GM18505 (cell line): ENCODE measurements around the gene RNF133.

Experiments used
- ATAC-seq: cut with Tn5 transposase; IDR thresholded peaks from one replicate; pipeline ENCODE4 v1.9.1; 2021; ENCODE audit not compliant: unreplicated experiment
- POLR2A ChIP-seq: IDR thresholded peaks from 4 replicates; pipeline ENCODE4 v1.6.1; 2011; ENCODE audit warnings: borderline replicate concordance; ENCODE audit not compliant: insufficient read depth, insufficient read length; ENCODE audit errors: extremely low read depth

The RNF133 gene, protein sequence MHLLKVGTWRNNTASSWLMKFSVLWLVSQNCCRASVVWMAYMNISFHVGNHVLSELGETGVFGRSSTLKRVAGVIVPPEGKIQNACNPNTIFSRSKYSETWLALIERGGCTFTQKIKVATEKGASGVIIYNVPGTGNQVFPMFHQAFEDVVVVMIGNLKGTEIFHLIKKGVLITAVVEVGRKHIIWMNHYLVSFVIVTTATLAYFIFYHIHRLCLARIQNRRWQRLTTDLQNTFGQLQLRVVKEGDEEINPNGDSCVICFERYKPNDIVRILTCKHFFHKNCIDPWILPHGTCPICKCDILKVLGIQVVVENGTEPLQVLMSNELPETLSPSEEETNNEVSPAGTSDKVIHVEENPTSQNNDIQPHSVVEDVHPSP

DNA sequence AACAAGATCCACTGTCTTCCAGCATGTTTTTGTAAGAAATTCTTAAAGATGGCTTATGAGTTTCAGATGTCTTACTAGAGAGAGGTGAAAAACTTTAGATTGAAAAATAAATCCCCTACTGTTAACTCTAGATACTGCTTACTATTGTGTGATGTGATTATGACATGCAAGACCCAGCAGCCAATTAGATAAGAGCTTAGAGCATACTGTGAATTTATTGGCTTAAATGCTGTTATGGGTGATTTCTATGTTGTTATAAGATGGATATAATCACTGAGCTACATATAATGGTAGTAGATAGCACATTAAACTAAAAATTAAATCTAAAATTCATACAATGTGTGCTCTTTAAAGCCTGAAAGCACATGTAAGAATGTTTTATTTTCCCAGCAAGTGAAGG, at the start of gene RNF133:
TSS of gene RNF133 (minus strand) at position 101 of the 400 bp plus-strand sequence. CDS start 199 bp downstream, outside the sequence.
- no peak for ATAC-seq
- TF ChIP-seq POLR2A, result no peak

DNA sequence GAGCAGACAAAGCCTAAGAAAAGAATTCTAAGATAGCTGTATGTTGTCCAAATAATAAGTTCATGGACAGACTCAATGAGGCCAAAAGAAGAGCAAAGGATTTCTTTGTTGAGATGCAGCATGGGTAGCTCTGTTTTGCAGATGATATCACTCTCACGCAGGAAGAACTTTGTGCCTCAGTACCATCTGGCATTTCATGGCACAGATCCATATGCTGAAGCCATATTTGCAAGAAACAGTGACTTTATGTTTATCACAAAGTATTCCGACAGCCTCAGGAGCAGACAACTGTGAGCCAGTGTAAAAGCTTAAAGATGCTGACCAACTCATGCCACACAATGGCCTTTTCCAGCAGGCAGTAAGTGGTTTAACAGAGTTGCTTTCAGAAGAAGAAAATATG, 49.3 kb upstream of the RNF133 start:
- ATAC-seq, result no peak
- TF ChIP-seq POLR2A, result no peak

DNA sequence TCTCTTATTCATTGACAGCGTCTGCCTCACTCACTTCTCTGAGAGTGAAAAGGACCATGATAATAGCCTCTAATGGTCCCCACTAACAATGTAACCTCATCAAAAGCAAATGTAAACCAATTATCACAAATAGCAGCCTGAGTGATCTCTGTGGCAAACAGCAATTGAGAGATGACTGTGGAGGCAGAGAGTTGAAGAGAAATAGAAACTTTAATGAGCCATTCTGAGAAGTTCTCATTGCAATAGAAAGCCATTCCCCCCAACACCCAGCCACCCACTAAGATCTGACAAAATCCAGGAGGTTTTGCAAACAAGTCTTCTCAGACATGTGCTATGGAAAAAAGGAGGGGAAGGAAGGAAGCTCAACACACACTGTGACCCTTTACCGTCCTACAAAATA, 48.0 kb upstream of the RNF133 start:
- ATAC-seq, result no peak
- no peak for TF ChIP-seq POLR2A

DNA sequence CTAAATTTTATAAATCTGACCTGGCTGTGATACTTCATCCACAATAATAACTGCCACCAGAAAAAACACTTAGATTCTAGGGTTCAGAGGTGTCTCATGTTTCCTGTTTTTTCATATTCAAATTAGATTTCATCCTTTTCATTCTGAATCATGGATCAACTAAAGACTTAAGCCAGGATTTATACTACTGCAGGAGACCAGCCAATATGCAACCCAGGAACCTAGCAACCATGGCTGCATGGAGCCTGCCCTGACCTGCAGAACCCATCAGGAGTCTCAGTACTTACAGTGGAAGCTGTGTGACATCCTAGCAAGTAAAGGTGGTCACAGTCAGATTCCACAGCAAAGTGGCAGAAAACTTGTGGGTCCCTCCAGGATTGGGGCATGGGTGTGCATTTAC, 44.3 kb upstream of the RNF133 start:
- ATAC-seq, result no peak
- TF ChIP-seq POLR2A, result no peak

DNA sequence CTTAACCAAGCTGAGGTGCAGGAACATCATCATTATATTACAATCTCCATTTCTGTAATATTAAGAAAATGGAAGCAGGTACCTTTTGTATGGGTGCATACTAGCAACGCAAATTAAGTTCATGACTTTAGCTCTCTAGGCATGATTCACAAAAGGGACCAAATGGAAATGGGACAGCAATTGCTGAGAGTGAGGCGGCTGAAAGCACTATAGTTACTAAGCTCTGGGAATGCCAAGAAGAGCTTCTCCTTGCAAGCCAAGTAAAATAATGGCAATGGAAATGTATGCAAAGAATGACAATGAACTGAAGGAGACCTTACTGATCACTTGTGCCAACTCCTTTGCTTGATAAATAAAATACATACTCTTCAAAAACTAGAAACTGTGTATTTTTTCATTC, 40.0 kb upstream of the RNF133 start:
- TF ChIP-seq POLR2A, result no peak

DNA sequence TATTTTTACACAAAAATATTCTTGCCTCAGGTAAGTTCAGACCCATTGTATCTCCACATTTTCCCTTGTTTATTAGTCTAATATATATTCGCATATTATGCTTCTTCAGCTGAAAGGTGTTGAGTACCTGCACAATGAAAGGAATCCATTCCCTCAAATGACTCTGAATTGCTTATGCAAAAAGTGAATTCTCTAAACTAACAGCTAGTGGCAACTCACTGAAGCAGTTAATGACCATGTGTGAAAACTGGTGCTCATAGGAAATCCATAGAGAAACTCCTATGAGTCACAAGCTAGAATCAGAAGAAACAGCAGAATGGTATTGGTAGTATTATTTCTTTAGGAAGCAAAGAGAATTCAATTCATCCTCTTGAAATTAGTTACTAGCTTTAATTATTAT, 37.3 kb upstream of the RNF133 start:
- TF ChIP-seq POLR2A, result no peak
- no peak for ATAC-seq

More for the DNA sequence above, 40.0 kb upstream of the RNF133 start:
- no peak for ATAC-seq

DNA sequence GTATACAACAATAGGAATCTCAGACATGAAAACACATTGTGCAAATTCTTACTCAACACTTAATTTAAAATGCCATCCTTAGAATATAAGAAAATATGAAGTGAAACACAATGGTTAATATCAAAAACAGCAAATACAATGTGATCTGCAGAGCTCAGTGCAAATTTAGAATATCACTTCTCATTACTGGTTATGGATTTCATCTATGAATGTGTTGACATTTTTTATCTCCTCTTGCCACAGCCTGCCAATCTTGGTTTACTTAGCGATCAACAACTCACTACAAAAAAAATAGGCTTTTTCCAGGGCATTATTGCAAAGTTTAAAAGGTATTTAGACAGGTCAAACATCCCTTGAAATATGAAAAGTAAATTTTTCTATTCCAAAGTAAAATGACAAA, 28.8 kb upstream of the RNF133 start:
- no peak for TF ChIP-seq POLR2A
- no peak for ATAC-seq

DNA sequence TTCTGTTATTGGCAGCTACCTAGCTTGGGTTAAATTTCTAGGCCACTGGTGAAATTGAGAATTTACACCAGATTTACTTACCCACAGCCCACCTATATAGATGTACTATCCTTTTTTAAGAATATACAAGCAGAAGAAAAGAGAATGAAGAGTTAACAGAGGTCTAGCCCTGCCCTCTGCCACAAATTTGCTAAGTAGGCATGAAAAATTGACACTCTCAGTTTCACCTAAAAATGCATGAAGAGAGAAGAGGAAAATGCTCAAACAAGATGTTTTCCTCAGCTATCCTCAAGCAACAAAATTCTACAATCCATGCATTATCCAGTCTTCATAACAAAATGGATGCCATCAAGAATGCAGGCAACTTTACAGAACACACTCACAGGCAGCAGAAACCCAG, 28.4 kb upstream of the RNF133 start:
- TF ChIP-seq POLR2A, result no peak
- ATAC-seq, result no peak

DNA sequence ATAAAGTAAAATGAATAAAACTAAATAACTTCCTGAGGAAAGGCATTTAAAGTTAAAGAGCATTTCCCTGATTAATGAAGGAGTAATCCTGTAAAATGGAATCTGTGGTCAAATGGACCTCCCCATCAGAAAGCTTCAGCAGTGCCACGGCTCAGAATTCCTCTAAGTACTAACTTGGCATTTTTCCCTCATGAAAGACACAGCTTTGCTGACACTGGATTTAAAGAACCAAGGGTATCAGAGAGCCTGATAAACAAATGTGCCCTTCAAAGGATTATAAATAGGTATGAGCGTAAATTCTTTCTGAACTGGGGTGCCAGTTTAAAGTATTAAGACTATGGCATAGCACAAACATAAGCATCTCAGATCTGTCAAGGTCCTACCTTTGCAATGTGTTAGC, 28.0 kb upstream of the RNF133 start:
- no peak for ATAC-seq
- TF ChIP-seq POLR2A, result no peak

DNA sequence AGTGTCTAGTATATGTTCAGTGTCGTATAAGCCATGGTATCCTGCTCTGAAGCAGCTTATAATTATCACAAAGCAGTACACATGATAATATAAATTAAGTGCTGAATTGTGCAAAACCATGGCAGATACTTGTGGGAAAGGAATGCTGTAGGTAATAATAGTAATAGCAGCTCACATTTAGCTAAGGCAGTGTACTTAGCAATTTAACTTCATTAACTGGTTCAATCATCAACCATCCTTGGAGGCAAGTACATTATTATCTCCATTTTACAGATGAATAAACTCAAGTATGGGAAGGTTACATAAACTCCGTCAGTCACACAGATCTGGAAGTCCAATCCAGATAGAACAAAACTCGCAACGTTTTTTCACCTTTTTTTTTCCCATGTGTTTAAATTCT, 25.4 kb upstream of the RNF133 start:
- no peak for TF ChIP-seq POLR2A
- no peak for ATAC-seq

DNA sequence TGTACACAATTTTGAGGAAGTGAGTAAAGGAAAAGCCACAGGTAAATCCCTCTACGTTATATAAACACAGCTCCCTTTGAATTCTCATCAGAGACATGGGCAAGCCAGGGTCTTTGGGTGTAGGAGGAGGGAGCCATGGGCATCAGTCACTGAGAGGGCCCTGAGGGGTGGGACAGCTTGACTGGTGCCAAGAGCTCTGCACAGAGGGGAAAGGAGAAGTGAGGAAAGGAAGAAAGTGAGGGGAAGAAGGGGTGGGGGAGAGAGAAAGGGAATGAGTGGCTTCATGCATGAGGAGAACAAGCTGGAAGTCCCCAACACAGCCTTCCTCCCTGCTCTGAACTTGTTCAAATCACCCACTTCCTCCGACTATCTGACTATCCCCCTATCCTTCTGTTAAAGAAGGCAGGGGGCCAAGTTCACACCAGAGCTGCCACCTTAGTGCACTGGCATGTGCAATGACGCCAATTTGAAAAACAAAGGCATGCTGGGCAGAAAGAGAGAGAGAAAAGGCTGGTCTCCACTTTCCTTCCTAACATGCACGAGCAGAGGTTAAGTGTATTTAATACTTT, 20.2 kb upstream of the RNF133 start:
- no peak for ATAC-seq

DNA sequence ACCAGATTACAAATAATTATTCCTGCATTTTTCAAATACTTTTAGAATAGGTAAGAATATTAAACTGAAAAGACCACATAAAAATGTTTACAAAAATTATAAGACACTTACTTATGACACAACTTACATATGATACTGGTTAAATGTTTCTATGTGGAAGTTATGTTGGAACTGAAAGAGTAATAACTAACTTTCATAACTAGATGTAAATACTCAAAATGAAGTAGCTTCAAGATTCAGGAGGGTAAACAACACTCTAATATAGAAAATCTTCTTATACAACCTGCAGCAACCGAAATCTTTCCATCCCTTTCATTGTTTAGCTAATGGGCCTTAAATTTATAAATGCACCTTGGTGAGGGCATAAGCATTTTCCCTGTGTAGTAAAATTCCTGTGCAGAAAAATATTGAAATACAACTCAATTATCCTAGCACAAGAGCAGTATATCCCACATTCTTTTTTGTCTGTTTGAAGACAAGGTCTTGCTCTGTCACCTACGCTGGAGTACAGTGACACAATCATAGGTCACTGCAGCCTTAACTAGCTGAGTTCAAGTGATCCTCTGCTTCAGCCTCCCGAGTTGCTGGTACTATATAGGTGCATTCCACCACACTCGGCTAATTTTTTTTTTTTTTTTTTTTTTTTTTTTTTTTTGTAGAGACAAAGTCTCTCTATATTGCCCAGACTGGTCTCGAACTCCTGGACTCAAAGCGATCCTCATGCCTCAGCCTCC, 18.6 kb upstream of the RNF133 start:
- TF ChIP-seq POLR2A, result no peak
- ATAC-seq, result no peak

More for the DNA sequence above, 20.2 kb upstream of the RNF133 start:
- no peak for TF ChIP-seq POLR2A

DNA sequence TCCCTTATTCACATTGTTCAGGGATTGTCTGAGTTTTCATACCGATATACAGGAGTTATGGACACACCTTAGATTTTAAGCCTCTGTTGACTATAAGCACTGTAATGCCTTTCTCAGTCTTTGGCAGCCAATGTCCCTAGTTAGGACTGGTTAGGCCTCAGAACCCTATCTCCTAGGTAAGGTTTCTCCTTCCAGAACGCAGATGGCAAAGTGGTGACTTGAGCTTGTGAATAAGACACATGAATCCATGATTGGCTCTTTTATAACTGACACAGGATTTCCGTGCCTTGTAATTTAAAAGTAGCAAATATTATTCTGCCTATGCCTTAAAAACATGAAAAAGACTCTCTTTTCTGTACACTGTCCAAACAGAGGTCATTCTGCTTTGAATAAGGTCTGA, 16.3 kb upstream of the RNF133 start:
- TF ChIP-seq POLR2A, result no peak
- ATAC-seq, result no peak

DNA sequence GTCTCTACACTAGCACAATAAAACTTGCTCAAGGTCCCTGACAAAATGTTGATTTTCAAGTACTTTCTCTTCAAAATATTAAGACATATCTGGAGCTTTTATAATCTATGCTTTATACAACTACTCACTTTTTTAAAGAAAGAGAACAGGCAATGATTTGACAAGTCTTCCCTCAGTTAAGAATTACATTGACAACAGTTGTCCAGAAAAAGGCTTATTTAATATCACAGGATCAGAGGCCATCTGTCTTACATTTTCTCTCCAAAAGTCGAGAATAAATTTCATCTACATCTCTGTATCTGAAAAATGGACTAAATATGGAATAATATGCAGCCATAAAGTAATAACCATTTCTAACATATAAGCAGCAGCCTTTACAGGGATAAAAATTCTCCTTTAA, 12.0 kb upstream of the RNF133 start:
- no peak for ATAC-seq
- no peak for TF ChIP-seq POLR2A
